ENCODE results near the gene CNTNAP2.

- TF ChIP-seq, protein P1, sequence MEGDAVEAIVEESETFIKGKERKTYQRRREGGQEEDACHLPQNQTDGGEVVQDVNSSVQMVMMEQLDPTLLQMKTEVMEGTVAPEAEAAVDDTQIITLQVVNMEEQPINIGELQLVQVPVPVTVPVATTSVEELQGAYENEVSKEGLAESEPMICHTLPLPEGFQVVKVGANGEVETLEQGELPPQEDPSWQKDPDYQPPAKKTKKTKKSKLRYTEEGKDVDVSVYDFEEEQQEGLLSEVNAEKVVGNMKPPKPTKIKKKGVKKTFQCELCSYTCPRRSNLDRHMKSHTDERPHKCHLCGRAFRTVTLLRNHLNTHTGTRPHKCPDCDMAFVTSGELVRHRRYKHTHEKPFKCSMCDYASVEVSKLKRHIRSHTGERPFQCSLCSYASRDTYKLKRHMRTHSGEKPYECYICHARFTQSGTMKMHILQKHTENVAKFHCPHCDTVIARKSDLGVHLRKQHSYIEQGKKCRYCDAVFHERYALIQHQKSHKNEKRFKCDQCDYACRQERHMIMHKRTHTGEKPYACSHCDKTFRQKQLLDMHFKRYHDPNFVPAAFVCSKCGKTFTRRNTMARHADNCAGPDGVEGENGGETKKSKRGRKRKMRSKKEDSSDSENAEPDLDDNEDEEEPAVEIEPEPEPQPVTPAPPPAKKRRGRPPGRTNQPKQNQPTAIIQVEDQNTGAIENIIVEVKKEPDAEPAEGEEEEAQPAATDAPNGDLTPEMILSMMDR (IDR thresholded peaks at IDR 0.05) = no peak
- no peak for TF ChIP-seq POLR2A (IDR thresholded peaks at IDR 0.05)
Observed at GRCh38 chr7:148161776-148162175, 2045.2 kb downstream of the CNTNAP2 start.

Data from heart left ventricle (tissue), 13 donors.